Trophoblast cell (in vitro differentiated cells and primary cell): ENCODE data around the gene C16orf90.

ENCODE experiments used
- DNase-seq, 2 donors: peaks; one replicate each; pipeline ENCODE4 v3.0.0-alpha.2; 2016
- H2AFZ ChIP-seq: 2 replicates; pipeline ENCODE4 v1.6.1; 2013; ENCODE audit warnings: low read length, moderate library complexity, mild to moderate bottlenecking; ENCODE audit not compliant: insufficient read depth, poor library complexity
- H2AK5ac ChIP-seq: 2 replicates; pipeline ENCODE4 v1.6.1; 2013; ENCODE audit warnings: mild to moderate bottlenecking, low read length
- H2BK120ac ChIP-seq: 2 replicates; pipeline ENCODE4 v1.6.1; 2013; ENCODE audit warnings: low read length, mild to moderate bottlenecking, moderate library complexity; ENCODE audit not compliant: insufficient read depth, poor library complexity
- H2BK12ac ChIP-seq: 2 replicates; pipeline ENCODE4 v1.6.1; 2013; ENCODE audit warnings: mild to moderate bottlenecking, low read length, moderate library complexity
- H2BK5ac ChIP-seq: 2 replicates; pipeline ENCODE4 v1.6.1; 2013; ENCODE audit warnings: low read length, low read depth, moderate library complexity, mild to moderate bottlenecking; ENCODE audit not compliant: poor library complexity
- H3K14ac ChIP-seq: 2 replicates; pipeline ENCODE4 v1.6.1; 2013; ENCODE audit warnings: mild to moderate bottlenecking, low read length
- H3K18ac ChIP-seq: 2 replicates; pipeline ENCODE4 v1.6.1; 2013; ENCODE audit warnings: mild to moderate bottlenecking, low read length
- H3K23ac ChIP-seq: 2 replicates; pipeline ENCODE4 v1.6.1; 2013; ENCODE audit warnings: low read length
- H3K27ac ChIP-seq: 2 replicates; pipeline ENCODE4 v1.5.1; 2013; ENCODE audit warnings: low read depth, mild to moderate bottlenecking, inconsistent platforms, low read length, moderate library complexity
- H3K27me3 ChIP-seq: 2 replicates; pipeline ENCODE4 v1.6.1; 2013; ENCODE audit warnings: inconsistent platforms, mild to moderate bottlenecking, low read length, moderate library complexity; ENCODE audit not compliant: insufficient read depth
- H3K36me3 ChIP-seq, 2 experiments: 1 replicate in 1 of 2; 2 replicates in 1 of 2; pipeline ENCODE4 v1.6.1; 2013; ENCODE audit warnings: low read length in 2 of 2, mild to moderate bottlenecking in 2 of 2, moderate library complexity in 1 of 2; ENCODE audit not compliant: insufficient read depth in 2 of 2, control insufficient read depth in 1 of 2
- H3K4ac ChIP-seq: 2 replicates; pipeline ENCODE4 v1.6.1; 2013; ENCODE audit warnings: low read depth, mild to moderate bottlenecking, low read length, moderate library complexity
- H3K4me1 ChIP-seq, 2 experiments: 1 replicate in 1 of 2; 2 replicates in 1 of 2; pipeline ENCODE4 v1.6.1; 2013; ENCODE audit warnings: low read length in 2 of 2, mild to moderate bottlenecking in 2 of 2, moderate library complexity in 1 of 2; ENCODE audit not compliant: insufficient read depth in 2 of 2, control insufficient read depth in 1 of 2
- H3K4me2 ChIP-seq: 2 replicates; pipeline ENCODE4 v1.6.1; 2013; ENCODE audit warnings: inconsistent platforms, mild to moderate bottlenecking, low read length, moderate library complexity
- H3K4me3 ChIP-seq: 2 replicates; pipeline ENCODE4 v1.5.1; 2013; ENCODE audit warnings: mild to moderate bottlenecking, low read depth, low read length, inconsistent platforms
- H3K79me1 ChIP-seq: one replicate; pipeline ENCODE4 v1.6.1; 2013; ENCODE audit warnings: low read length
- H3K79me2 ChIP-seq: 2 replicates; pipeline ENCODE4 v1.6.1; 2013; ENCODE audit warnings: low read length, mild to moderate bottlenecking; ENCODE audit not compliant: control insufficient read depth, insufficient read depth, poor library complexity
- H3K9ac ChIP-seq: 2 replicates; pipeline ENCODE4 v1.6.1; 2013; ENCODE audit warnings: mild to moderate bottlenecking, low read length
- H3K9me3 ChIP-seq: 2 replicates; pipeline ENCODE4 v1.6.1; 2013; ENCODE audit warnings: low read depth, mild to moderate bottlenecking, control low read depth, inconsistent platforms, low read length; ENCODE audit not compliant: insufficient read depth
- H4K12ac ChIP-seq: 2 replicates; pipeline ENCODE4 v1.6.1; 2013; ENCODE audit warnings: low read depth, mild to moderate bottlenecking, low read length, moderate library complexity
- H4K8ac ChIP-seq: 2 replicates; pipeline ENCODE4 v1.6.1; 2013; ENCODE audit warnings: low read depth, mild to moderate bottlenecking, low read length, moderate library complexity
- H4K91ac ChIP-seq: one replicate; pipeline ENCODE4 v1.6.1; 2013; ENCODE audit warnings: low read depth, mild to moderate bottlenecking, low read length, moderate library complexity
- WGBS: extraction: QIAGEN DNeasy Blood & Tissue Kit; methylation state at CpG from one replicate; pipeline ENCODE4 v1.1.7; 2013; ENCODE audit warnings: missing lambda C conversion rate; ENCODE audit not compliant: insufficient read length, insufficient coverage; ENCODE audit errors: extremely low coverage; 5-methylcytosine and 5-hydroxymethylcytosine counted together

C16orf90 gene

GRCh38 chr16:3525951-3526350 lies 30.7 kb upstream of the C16orf90 start:
- Histone ChIP-seq H3K23ac (no peak overlapping the region), H4K91ac (no peak overlapping the region), H3K14ac (no peak overlapping the region), H3K18ac (no peak overlapping the region), H2BK5ac (no peak overlapping the region), H3K27ac (no peak overlapping the region), H3K9me3 (peaks cover 4% of the 10 kb centered on the region), H2BK12ac (no peak overlapping the region), H3K36me3 (peaks cover 5 to 17% of the 10 kb centered on the region in 2 experiments), H3K4ac (no peak overlapping the region), H4K12ac (no peak overlapping the region), H3K9ac (no peak overlapping the region), H2BK120ac (no peak overlapping the region), H2AFZ (no peak overlapping the region), H3K4me3 (no peak overlapping the region), H3K79me2 (no peaks in the 10 kb centered on the region), H3K4me1 (no peaks in the 10 kb centered on the region), H3K4me2 (no peak overlapping the region), H4K8ac (no peak overlapping the region), H3K27me3 (no peaks in the 10 kb centered on the region), H3K79me1 (no peaks in the 10 kb centered on the region), H2AK5ac (no peak overlapping the region)
- no CpG with 5 or more reads among the region's 5 CpGs for WGBS
- DNase-seq = no peak

DNA sequence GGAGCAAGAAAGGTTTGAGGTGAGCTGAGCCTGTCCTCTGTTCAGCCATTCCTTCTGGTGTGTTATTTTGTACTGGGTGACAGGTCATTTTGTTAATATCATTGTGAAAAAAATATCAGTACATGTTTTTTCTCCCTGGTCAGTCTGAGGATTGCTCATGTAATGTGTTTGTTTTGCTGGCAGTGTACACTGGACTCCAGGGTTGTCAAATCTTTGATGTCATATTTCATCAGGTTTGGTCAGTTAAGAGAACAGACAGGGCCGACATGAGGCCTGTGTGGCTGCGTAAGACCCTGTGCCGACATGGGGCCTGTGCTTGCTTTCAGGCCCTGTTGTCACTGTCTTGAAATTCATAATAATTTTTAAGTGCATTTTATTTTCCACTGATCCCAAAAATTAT lies 28.0 kb upstream of the C16orf90 start:
- no peak for DNase-seq
- no CpG with 5 or more reads among the region's 3 CpGs for whole genome bisulfite sequencing

DNA sequence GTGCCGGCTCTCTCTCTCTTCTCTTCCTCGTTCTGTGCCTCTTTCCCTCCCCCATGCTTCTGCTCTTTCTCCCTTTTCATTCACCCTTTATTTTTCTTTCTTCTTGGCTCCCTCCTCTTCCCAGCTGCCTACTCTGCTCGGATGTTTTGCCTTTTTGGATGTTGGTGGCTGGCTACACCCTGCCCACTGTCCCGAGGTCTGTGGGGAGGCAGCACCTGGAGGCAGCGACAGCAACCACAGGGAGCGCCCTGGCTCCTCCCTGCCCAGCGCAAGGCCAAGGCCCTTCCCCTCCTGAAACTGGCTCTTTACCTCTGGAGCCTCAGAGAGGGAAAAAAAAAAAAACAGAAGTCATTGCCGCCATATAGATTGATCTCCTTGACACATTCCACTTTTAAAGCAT lies 25.6 kb upstream of the C16orf90 start:
- no peaks in the 10 kb centered on the region for H3K27me3 ChIP-seq
- peaks cover 5 to 9% of the 10 kb centered on the region in 2 experiments for H3K36me3 ChIP-seq

More for the DNA sequence above, 28.0 kb upstream of the C16orf90 start:
- H2AFZ ChIP-seq = no peak overlapping the region
- H3K27ac ChIP-seq = no peak overlapping the region
- no peak overlapping the region for H2BK120ac ChIP-seq
- H2AK5ac ChIP-seq = no peak overlapping the region
- H3K9me3 ChIP-seq = peaks cover under 1% of the 10 kb centered on the region
- H3K4me3 ChIP-seq = no peak overlapping the region
- no peak overlapping the region for H4K91ac ChIP-seq
- H3K4me1 ChIP-seq = no peaks in the 10 kb centered on the region
- no peak overlapping the region for H3K4me2 ChIP-seq
- H2BK12ac ChIP-seq = no peak overlapping the region
- H3K4ac ChIP-seq = no peak overlapping the region
- H2BK5ac ChIP-seq = no peak overlapping the region
- H4K12ac ChIP-seq = no peak overlapping the region
- H3K9ac ChIP-seq = no peak overlapping the region
- H4K8ac ChIP-seq = no peak overlapping the region
- no peaks in the 10 kb centered on the region for H3K79me1 ChIP-seq
- no peak overlapping the region for H3K23ac ChIP-seq
- no peak overlapping the region for H3K18ac ChIP-seq
- no peaks in the 10 kb centered on the region for H3K79me2 ChIP-seq
- H3K27me3 ChIP-seq = no peaks in the 10 kb centered on the region
- no peak overlapping the region for H3K14ac ChIP-seq
- peaks cover 5 to 15% of the 10 kb centered on the region in 2 experiments for H3K36me3 ChIP-seq

GRCh38 chr16:3520413-3520812 lies 25.1 kb upstream of the C16orf90 start:
- no peak overlapping the region for H3K9ac ChIP-seq
- no peaks in the 10 kb centered on the region for H3K79me1 ChIP-seq
- H3K27ac ChIP-seq = no peak overlapping the region
- H2BK12ac ChIP-seq = no peak overlapping the region
- no peak overlapping the region for H3K4me3 ChIP-seq
- H3K23ac ChIP-seq = no peak overlapping the region
- H4K12ac ChIP-seq = no peak overlapping the region
- H3K36me3 ChIP-seq = peaks cover 5 to 9% of the 10 kb centered on the region in 2 experiments
- no peak overlapping the region for H3K18ac ChIP-seq
- no peaks in the 10 kb centered on the region for H3K79me2 ChIP-seq
- no peak overlapping the region for H4K8ac ChIP-seq
- no peak overlapping the region for H3K4ac ChIP-seq
- H3K27me3 ChIP-seq = no peaks in the 10 kb centered on the region
- no peak overlapping the region for H2AK5ac ChIP-seq
- H2AFZ ChIP-seq = no peak overlapping the region
- no CpG with 5 or more reads among the region's 4 CpGs for WGBS
- H3K9me3 ChIP-seq = no peaks in the 10 kb centered on the region
- H3K4me1 ChIP-seq = no peaks in the 10 kb centered on the region
- no peak overlapping the region for H4K91ac ChIP-seq
- no peak overlapping the region for H3K14ac ChIP-seq
- no peak overlapping the region for H2BK5ac ChIP-seq
- no peak overlapping the region for H3K4me2 ChIP-seq
- DNase-seq = no peak
- no peak overlapping the region for H2BK120ac ChIP-seq

More for the DNA sequence above, 25.6 kb upstream of the C16orf90 start:
- no peak overlapping the region for H2BK120ac ChIP-seq
- H3K4me2 ChIP-seq = no peak overlapping the region
- H3K18ac ChIP-seq = no peak overlapping the region
- H3K4me1 ChIP-seq = no peaks in the 10 kb centered on the region
- H2BK12ac ChIP-seq = no peak overlapping the region
- H3K14ac ChIP-seq = no peak overlapping the region
- no peak overlapping the region for H3K4ac ChIP-seq
- H2AK5ac ChIP-seq = no peak overlapping the region
- no CpG with 5 or more reads among the region's 8 CpGs for WGBS
- H3K79me2 ChIP-seq = no peaks in the 10 kb centered on the region
- H4K12ac ChIP-seq = no peak overlapping the region
- H3K9ac ChIP-seq = no peak overlapping the region
- H4K91ac ChIP-seq = no peak overlapping the region
- no peaks in the 10 kb centered on the region for H3K9me3 ChIP-seq
- H3K27ac ChIP-seq = no peak overlapping the region
- no peak overlapping the region for H3K23ac ChIP-seq
- H4K8ac ChIP-seq = no peak overlapping the region
- DNase-seq = no peak
- H2BK5ac ChIP-seq = no peak overlapping the region
- no peak overlapping the region for H2AFZ ChIP-seq
- H3K4me3 ChIP-seq = no peak overlapping the region
- no peaks in the 10 kb centered on the region for H3K79me1 ChIP-seq
